ENCODE results near the gene ARID1B. TPM values are rescaled to one million over a fixed set of nuclear protein-coding genes. Genes with fewer than 3 reads are reported as not detected.

Gene ARID1B
- total and polyA plus RNA-seq, 10 of the 15 experiments (the other 5 are each of a cell fraction or from before 2014, with no cell fraction given), result 24.7 to 133 (median 54.6) TPM

- Histone ChIP-seq H3K4me2 (ENCODE audit: control insufficient read depth, insufficient read depth) (no peak overlapping the region), H3K4me3 (no peak overlapping the region), H3K9ac (ENCODE audit: control insufficient read depth, insufficient read depth, low read length) (no peak overlapping the region), H3K27ac (ENCODE audit: control insufficient read depth, insufficient read depth) (no peak overlapping the region), H3K27me3 (replicated peaks in 1 of 2; ENCODE audit: control insufficient read depth in 2 of 2, insufficient read depth in 2 of 2, low read length in 1 of 2) (no peaks in the 10 kb centered on the region), H3K4me1 (ENCODE audit: control insufficient read depth, insufficient read depth, low read length) (peaks cover 13% of the 10 kb centered on the region), H3K79me2 (ENCODE audit: control insufficient read depth, insufficient read depth, low read length) (peaks cover 86% of the 10 kb centered on the region), H3K36me3 (ENCODE audit: control insufficient read depth in 2 of 2, insufficient read depth in 2 of 2, low read length in 1 of 2) (peaks cover 0 to under 1% of the 10 kb centered on the region in 2 experiments; a peak in 2 of 4 replicates), H3K9me3 (replicated peaks; ENCODE audit: control insufficient read depth, insufficient read depth, low read length) (no peaks in the 10 kb centered on the region), H4K20me1 (ENCODE audit: control insufficient read depth, insufficient read depth) (peaks cover 4% of the 10 kb centered on the region; the same call in 1 of the 2 replicates), H2AFZ (ENCODE audit: control insufficient read depth, low read depth, low read length) (no peak overlapping the region)
- in situ Hi-C loops (cut with MboI) (no loop called here), intact Hi-C loops (cut with micrococcal nuclease; ENCODE audit: unreplicated experiment) (loop anchor here (5.0 kb wide), 1 partner anchor 97 kb away; no protein-coding TSS in a partner anchor)
- TF ChIP-seq ELK1 (IDR thresholded peaks at IDR 0.05; ENCODE audit: low read depth, low read length) (no peak), CHD4 (IDR thresholded peaks at IDR 0.05) (no peak), ZSCAN29 (IDR thresholded peaks at IDR 0.05) (no peak), KLF5 (IDR thresholded peaks at IDR 0.05; ENCODE audit: partially characterized antibody) (no peak), PRDM15 (CRISPR knock-in tag; IDR thresholded peaks at IDR 0.05) (no peak), RFX5 (IDR thresholded peaks at IDR 0.05; ENCODE audit: low read depth, low read length) (no peak), MEF2A (IDR thresholded peaks at IDR 0.05; ENCODE audit: insufficient read depth, low read depth, low read length) (no peak), NBN (IDR thresholded peaks at IDR 0.05) (no peak), EP300 (IDR thresholded peaks at IDR 0.05; ENCODE audit: borderline replicate concordance in 1 of 2, control insufficient read depth in 1 of 2, low read depth in 2 of 2, low read length in 2 of 2) (no peak), SKIL (IDR thresholded peaks at IDR 0.05; ENCODE audit: low read depth, poor library complexity, severe bottlenecking) (no peak), WRNIP1 (IDR thresholded peaks at IDR 0.05; ENCODE audit: borderline replicate concordance, low read depth, low read length) (no peak)
- ChIA-PET CTCF (interaction anchor here (1.0 to 1.6 kb wide), 7 partner anchors 9 to 208 kb away, joined by 3 to 7 read pairs (median 5); no protein-coding TSS in a partner anchor), RAD21 (ENCODE audit: unreplicated experiment) (interaction anchor here (1.0 to 1.5 kb wide), 6 partner anchors 9 to 287 kb away, joined by 3 read pairs; no protein-coding TSS in a partner anchor), SMC1A (ENCODE audit: uncharacterized antibody, unreplicated experiment) (interaction anchor here (0.8 to 6.6 kb wide), 18 partner anchors 8 to 235 kb away, joined by 3 to 42 read pairs (median 6); partner anchors contain the start of gene ARID1B), POLR2A (interaction anchor here (0.7 to 1.5 kb wide), 3 partner anchors 9 to 500 kb away, joined by 3 to 5 read pairs (median 4); no protein-coding TSS in a partner anchor)
- BruUV-seq (replicated peaks), result no TSS peak
- DNase-seq (ENCODE audit: low read depth, low spot score) (no peak), FAIRE-seq (no peak), ATAC-seq (no peak; the same call in 2 of the 3 replicates)
- 93% methylated on average over 2 of the region's 2 CpGs for WGBS (ENCODE audit: insufficient coverage, insufficient replicate concordance, low lambda C conversion rate, missing lambda C conversion rate)
Observed at GRCh38 chr6:156925026-156925425, 147.8 kb downstream of the ARID1B start.

Measured in GM12878 (cell line).